WTC11 (cell line): ENCODE measurements around the gene METTL9. TPM values are rescaled to one million over a fixed set of nuclear protein-coding genes. Genes with fewer than 3 reads are reported as not detected.
A peak's percentile ranks its signal among the peaks of the same experiment; 100 is the strongest.

Experiments
- ATAC-seq: fragments of 200-7000 bp; cut with Tn5 transposase; 2 replicates; pipeline ENCODE4 v1.10.0; 2021; ENCODE audit warnings: mild to moderate bottlenecking, moderate library complexity
- CTCF ChIA-PET: fragments of 300-600 bp; sonication (Branson Sonifier 250); formaldehyde crosslinking; loops from one replicate; lab custom pipeline; 2021; ENCODE audit warnings: antibody characterized with exemption; lab: Charles Lee
- POLR2A ChIA-PET: fragments of 350-600 bp; sonication (Branson Sonifier 250); formaldehyde crosslinking; loops from one replicate; lab custom pipeline; 2021; ENCODE audit warnings: antibody characterized with exemption; lab: Charles Lee
- DNase-seq: peaks from one replicate; pipeline ENCODE4 v3.0.0; 2021; ENCODE audit warnings: low spot score
- H3K27ac Mint-ChIP-seq: 2 replicates; pipeline ENCODE4 v1.8.0; 2021; ENCODE audit warnings: mixed read lengths
- H3K27me3 Mint-ChIP-seq: 2 replicates; pipeline ENCODE4 v1.8.0; 2021; ENCODE audit warnings: low read depth, mild to moderate bottlenecking, moderate library complexity, mixed read lengths
- H3K36me3 Mint-ChIP-seq: 2 replicates; pipeline ENCODE4 v1.8.0; 2021; ENCODE audit warnings: mixed read lengths
- H3K4me1 Mint-ChIP-seq: 2 replicates; pipeline ENCODE4 v1.8.0; 2022; ENCODE audit warnings: mixed read lengths
- H3K4me3 Mint-ChIP-seq: 2 replicates; pipeline ENCODE4 v1.8.0; 2021; ENCODE audit warnings: mild to moderate bottlenecking, moderate library complexity, mixed read lengths
- H3K9me3 Mint-ChIP-seq: 2 replicates; pipeline ENCODE4 v1.8.0; 2021; ENCODE audit warnings: mixed read lengths
- CREB1 ChIP-seq: sonication (generic); formaldehyde crosslinking; IDR thresholded peaks from 2 replicates; pipeline ENCODE4 v1.8.0; 2023; ENCODE audit warnings: mild to moderate bottlenecking, missing genetic modification reagents
- FOXJ3 ChIP-seq: sonication (generic); formaldehyde crosslinking; IDR thresholded peaks from 2 replicates; pipeline ENCODE4 v1.9.0; 2021; ENCODE audit warnings: missing genetic modification reagents, mild to moderate bottlenecking, borderline replicate concordance
- FOXK1 ChIP-seq: sonication (generic); formaldehyde crosslinking; IDR thresholded peaks from 2 replicates; pipeline ENCODE4 v1.8.0; 2022; ENCODE audit warnings: mild to moderate bottlenecking, moderate library complexity, missing genetic modification reagents
- JAZF1 ChIP-seq: fragments of 250-450 bp; sonication (Bioruptor Pico); IDR thresholded peaks from 2 replicates; pipeline ENCODE4 v1.9.0; 2021; ENCODE audit warnings: moderate library complexity, mild to moderate bottlenecking, inconsistent platforms
- KAT7 ChIP-seq: sonication (generic); formaldehyde crosslinking; IDR thresholded peaks from 2 replicates; pipeline ENCODE4 v1.8.1; 2023; ENCODE audit warnings: missing genetic modification reagents, mild to moderate bottlenecking, borderline replicate concordance
- SMAD4 ChIP-seq: sonication (generic); formaldehyde crosslinking; IDR thresholded peaks from 2 replicates; pipeline ENCODE4 v1.8.0; 2022; ENCODE audit warnings: mild to moderate bottlenecking, missing genetic modification reagents
- ZNF416 ChIP-seq: fragments of 250-450 bp; sonication (Bioruptor Pico); IDR thresholded peaks from 2 replicates; pipeline ENCODE4 v1.9.0; 2021; ENCODE audit warnings: mild to moderate bottlenecking, inconsistent platforms
- total RNA-seq: library from RNA; stranded (reverse); gene quantifications from 3 replicates; pipeline ENCODE4 v1.2.3, GENCODE V29; 2021
- TF ChIP-seq, protein P1 (sequence below): sonication (generic); formaldehyde crosslinking; IDR thresholded peaks from 2 replicates; pipeline ENCODE4 v1.8.0; 2023; ENCODE audit warnings: missing genetic modification reagents, mild to moderate bottlenecking, borderline replicate concordance
- TF ChIP-seq, protein P2 (sequence below): sonication (generic); formaldehyde crosslinking; IDR thresholded peaks from 2 replicates; pipeline ENCODE4 v1.8.0; 2023; ENCODE audit warnings: missing genetic modification reagents
- TF ChIP-seq, protein P3 (sequence below): sonication (generic); formaldehyde crosslinking; IDR thresholded peaks from 2 replicates; pipeline ENCODE4 v1.8.1; 2023; ENCODE audit warnings: mild to moderate bottlenecking, missing genetic modification reagents
- TF ChIP-seq, protein P4 (sequence below): fragments of 250-450 bp; sonication (Bioruptor Pico); IDR thresholded peaks from 2 replicates; pipeline ENCODE4 v1.9.0; 2021; ENCODE audit warnings: mild to moderate bottlenecking
- TF ChIP-seq, protein P5 (sequence below): fragments of 200-600 bp; IDR thresholded peaks from 2 replicates; pipeline ENCODE4 v1.8.0; 2022; ENCODE audit warnings: antibody characterized with exemption

Gene METTL9
- total RNA-seq, 1 experiment from 2014 or later, result 94.6 TPM

DNA sequence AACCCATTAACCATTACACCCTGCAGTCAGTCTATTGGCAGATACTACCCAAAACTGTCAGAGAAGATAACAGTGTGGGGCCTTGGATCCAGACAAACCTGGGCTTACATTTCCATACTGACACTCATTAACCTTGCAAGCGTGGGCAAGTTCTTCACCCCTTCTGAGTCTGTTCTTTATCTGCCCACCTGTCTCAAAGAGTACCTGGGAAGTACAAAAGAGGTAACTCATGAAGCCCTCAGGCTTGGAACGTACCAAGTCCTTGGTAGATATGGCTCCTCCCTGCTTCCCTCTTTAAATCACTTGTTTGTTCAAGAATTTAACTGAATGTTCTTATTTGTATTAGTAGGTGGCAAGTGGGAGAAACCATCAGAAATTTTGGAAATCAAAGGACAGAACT is 55.5 kb downstream of the METTL9 start:
- POLR2A ChIA-PET, result no interaction called here
- no peak for ATAC-seq
- H3K27ac Mint-ChIP-seq, result 0 out of 2 replicates have a peak overlapping the region, but pooled peaks have one; percentile 38

More for the DNA sequence above, 55.5 kb downstream of the METTL9 start:
- Mint-ChIP-seq H3K4me3 (no peak overlapping the region), H3K4me1 (peaks cover 3% of the 10 kb centered on the region; the same call in 1 of the 2 replicates), H3K9me3 (no peaks in the 10 kb centered on the region), H3K27me3 (no peaks in the 10 kb centered on the region), H3K36me3 (peaks cover 12% of the 10 kb centered on the region; the same call in 1 of the 2 replicates)
- TF ChIP-seq FOXJ3 (CRISPR knock-in tag) (no peak), KAT7 (no peak), FOXK1 (no peak), SMAD4 (CRISPR knock-in tag) (no peak), ZNF416 (no peak), CREB1 (CRISPR knock-in tag) (no peak), JAZF1 (CRISPR knock-in tag) (no peak)
- TF ChIP-seq, protein P1, sequence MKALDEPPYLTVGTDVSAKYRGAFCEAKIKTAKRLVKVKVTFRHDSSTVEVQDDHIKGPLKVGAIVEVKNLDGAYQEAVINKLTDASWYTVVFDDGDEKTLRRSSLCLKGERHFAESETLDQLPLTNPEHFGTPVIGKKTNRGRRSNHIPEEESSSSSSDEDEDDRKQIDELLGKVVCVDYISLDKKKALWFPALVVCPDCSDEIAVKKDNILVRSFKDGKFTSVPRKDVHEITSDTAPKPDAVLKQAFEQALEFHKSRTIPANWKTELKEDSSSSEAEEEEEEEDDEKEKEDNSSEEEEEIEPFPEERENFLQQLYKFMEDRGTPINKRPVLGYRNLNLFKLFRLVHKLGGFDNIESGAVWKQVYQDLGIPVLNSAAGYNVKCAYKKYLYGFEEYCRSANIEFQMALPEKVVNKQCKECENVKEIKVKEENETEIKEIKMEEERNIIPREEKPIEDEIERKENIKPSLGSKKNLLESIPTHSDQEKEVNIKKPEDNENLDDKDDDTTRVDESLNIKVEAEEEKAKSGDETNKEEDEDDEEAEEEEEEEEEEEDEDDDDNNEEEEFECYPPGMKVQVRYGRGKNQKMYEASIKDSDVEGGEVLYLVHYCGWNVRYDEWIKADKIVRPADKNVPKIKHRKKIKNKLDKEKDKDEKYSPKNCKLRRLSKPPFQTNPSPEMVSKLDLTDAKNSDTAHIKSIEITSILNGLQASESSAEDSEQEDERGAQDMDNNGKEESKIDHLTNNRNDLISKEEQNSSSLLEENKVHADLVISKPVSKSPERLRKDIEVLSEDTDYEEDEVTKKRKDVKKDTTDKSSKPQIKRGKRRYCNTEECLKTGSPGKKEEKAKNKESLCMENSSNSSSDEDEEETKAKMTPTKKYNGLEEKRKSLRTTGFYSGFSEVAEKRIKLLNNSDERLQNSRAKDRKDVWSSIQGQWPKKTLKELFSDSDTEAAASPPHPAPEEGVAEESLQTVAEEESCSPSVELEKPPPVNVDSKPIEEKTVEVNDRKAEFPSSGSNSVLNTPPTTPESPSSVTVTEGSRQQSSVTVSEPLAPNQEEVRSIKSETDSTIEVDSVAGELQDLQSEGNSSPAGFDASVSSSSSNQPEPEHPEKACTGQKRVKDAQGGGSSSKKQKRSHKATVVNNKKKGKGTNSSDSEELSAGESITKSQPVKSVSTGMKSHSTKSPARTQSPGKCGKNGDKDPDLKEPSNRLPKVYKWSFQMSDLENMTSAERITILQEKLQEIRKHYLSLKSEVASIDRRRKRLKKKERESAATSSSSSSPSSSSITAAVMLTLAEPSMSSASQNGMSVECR (CRISPR knock-in tag), result no peak
- TF ChIP-seq, protein P2, sequence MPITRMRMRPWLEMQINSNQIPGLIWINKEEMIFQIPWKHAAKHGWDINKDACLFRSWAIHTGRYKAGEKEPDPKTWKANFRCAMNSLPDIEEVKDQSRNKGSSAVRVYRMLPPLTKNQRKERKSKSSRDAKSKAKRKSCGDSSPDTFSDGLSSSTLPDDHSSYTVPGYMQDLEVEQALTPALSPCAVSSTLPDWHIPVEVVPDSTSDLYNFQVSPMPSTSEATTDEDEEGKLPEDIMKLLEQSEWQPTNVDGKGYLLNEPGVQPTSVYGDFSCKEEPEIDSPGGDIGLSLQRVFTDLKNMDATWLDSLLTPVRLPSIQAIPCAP (CRISPR knock-in tag), result no peak
- TF ChIP-seq, protein P3, sequence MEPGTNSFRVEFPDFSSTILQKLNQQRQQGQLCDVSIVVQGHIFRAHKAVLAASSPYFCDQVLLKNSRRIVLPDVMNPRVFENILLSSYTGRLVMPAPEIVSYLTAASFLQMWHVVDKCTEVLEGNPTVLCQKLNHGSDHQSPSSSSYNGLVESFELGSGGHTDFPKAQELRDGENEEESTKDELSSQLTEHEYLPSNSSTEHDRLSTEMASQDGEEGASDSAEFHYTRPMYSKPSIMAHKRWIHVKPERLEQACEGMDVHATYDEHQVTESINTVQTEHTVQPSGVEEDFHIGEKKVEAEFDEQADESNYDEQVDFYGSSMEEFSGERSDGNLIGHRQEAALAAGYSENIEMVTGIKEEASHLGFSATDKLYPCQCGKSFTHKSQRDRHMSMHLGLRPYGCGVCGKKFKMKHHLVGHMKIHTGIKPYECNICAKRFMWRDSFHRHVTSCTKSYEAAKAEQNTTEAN, result no peak
- TF ChIP-seq, protein P4, sequence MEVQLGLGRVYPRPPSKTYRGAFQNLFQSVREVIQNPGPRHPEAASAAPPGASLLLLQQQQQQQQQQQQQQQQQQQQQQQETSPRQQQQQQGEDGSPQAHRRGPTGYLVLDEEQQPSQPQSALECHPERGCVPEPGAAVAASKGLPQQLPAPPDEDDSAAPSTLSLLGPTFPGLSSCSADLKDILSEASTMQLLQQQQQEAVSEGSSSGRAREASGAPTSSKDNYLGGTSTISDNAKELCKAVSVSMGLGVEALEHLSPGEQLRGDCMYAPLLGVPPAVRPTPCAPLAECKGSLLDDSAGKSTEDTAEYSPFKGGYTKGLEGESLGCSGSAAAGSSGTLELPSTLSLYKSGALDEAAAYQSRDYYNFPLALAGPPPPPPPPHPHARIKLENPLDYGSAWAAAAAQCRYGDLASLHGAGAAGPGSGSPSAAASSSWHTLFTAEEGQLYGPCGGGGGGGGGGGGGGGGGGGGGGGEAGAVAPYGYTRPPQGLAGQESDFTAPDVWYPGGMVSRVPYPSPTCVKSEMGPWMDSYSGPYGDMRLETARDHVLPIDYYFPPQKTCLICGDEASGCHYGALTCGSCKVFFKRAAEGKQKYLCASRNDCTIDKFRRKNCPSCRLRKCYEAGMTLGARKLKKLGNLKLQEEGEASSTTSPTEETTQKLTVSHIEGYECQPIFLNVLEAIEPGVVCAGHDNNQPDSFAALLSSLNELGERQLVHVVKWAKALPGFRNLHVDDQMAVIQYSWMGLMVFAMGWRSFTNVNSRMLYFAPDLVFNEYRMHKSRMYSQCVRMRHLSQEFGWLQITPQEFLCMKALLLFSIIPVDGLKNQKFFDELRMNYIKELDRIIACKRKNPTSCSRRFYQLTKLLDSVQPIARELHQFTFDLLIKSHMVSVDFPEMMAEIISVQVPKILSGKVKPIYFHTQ (CRISPR knock-in tag), result no peak
- TF ChIP-seq, protein P5, sequence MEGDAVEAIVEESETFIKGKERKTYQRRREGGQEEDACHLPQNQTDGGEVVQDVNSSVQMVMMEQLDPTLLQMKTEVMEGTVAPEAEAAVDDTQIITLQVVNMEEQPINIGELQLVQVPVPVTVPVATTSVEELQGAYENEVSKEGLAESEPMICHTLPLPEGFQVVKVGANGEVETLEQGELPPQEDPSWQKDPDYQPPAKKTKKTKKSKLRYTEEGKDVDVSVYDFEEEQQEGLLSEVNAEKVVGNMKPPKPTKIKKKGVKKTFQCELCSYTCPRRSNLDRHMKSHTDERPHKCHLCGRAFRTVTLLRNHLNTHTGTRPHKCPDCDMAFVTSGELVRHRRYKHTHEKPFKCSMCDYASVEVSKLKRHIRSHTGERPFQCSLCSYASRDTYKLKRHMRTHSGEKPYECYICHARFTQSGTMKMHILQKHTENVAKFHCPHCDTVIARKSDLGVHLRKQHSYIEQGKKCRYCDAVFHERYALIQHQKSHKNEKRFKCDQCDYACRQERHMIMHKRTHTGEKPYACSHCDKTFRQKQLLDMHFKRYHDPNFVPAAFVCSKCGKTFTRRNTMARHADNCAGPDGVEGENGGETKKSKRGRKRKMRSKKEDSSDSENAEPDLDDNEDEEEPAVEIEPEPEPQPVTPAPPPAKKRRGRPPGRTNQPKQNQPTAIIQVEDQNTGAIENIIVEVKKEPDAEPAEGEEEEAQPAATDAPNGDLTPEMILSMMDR, result no peak
- no peak for DNase-seq
- CTCF ChIA-PET, result interaction anchor here (1.3 kb wide), 1 partner anchor 46 kb away, joined by 3 read pairs; no protein-coding TSS in a partner anchor
